ENCODE data around the gene UBFD1.
A peak's percentile ranks its signal among the peaks of the same experiment; 100 is the strongest.
"Not testable (repeated sequence)": the region's sequence is repeated elsewhere in the genome, so short reads cannot be mapped to it uniquely, and the experiment has no call there.

UBFD1 gene

DNA sequence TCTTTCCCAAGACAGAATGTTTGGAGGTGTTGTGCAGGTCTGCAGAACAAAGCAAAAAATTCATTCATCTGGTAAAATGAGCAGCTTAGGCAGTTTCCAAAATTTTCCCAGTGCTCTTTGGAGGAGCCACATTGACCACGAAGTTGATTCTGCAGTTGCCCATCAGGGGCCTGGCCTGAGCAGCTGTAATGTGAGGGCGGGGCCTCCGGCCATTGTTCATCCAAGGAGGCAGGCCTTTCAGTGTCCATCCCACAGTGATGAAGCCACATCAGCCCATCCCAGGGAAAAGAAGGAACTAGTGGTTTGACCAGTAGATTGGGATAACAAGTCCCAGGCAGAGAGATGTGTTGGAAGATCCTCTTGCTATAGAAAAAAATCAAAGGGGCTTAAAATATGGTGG, 10.1 kb downstream of the UBFD1 start:
- DNase-seq (ENCODE audit: low read depth), result no peak

DNA sequence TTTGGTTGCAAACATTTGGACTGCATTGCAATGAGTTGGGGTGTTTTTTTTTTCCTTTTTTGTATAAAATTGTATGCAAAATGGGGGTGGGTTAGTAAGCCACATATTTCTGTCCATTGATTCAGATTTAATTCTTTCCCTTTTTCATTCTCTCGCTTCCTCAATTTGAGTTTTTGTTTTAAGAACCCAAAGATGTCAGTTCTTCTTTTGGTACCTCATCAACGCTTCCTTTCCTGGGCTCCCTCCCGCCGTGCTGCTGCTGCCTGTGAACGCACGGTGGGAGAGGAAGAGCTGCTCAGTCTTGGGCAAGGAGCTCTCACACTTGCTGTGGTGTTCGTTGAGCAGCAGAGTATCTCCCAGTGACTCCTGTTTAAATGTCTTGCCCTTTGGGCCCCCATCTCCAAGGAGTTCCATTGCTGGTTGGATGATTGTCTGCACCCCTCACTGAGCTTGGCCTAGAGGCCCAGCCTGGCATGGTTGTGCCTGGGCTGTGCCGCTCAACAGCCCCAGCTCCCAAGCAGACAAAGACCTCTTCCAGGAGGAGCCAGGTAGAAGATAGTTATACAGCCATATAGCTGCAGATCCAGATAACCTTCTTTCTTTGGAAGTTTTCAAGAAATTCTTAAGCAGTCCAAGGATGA, 13.6 kb downstream of the UBFD1 start:
- no peak for DNase-seq (ENCODE audit: low read depth)

DNA sequence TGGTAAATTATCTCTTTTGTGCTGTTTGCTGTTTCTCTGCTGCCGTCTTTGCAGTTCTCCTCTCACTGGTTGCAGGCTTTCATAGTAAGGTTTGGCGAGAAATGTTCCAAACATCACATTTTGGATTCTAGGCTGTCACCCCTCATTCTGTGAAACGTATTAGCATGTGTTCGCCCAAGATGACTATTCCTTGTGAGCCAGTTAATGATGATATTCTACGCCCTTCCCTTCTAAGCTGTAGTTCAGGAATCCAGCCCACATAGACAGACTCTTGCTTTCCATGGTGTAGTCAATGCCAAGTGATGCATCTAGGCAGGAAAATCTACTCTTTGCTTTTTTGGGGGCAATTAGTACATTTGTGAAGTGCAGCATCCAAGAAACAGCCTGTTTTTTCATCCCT, 14.4 kb downstream of the UBFD1 start:
- no peak for DNase-seq (ENCODE audit: low read depth)

DNA sequence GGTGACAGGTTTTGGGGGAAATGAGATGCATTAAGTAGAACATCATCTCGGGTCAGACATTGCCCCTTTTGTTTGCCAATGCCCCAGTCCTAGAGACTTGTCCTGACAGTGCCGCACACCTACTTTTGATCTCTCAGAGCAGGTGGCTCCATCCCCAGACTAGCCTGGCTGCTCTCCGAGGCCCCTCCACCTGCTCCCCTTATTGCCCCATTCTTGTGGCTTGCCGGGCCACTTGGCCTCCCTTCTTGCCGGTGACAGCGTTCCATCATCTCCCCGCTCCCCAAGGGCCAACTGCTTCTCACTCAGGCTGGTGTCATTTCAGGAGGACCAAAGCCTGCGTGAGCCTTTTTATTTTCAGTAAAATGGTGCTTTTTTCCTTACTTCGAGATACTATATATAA, 14.9 kb downstream of the UBFD1 start:
- no peak for DNase-seq (ENCODE audit: low read depth)

DNA sequence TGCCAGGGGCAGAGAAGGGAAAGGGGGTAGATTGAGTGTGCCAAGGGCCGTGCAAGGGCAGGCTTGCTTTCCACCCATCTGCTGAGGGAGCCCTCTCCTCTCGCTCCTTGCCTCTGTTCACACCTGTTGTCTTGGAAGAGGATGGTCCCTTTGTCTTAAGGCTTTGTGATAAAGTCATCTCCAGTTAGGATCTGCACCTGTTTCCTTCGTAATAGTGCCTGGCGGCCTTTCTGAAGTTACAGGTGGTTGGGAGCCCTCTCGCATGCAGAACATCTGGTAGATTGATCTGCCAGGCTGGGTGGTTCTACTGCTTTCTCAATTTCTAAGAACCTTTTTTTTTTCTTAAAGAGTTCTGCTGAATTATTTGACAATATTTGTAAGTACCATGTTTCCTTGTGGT, 16.3 kb downstream of the UBFD1 start:
- no peak for DNase-seq (ENCODE audit: low read depth)

DNA sequence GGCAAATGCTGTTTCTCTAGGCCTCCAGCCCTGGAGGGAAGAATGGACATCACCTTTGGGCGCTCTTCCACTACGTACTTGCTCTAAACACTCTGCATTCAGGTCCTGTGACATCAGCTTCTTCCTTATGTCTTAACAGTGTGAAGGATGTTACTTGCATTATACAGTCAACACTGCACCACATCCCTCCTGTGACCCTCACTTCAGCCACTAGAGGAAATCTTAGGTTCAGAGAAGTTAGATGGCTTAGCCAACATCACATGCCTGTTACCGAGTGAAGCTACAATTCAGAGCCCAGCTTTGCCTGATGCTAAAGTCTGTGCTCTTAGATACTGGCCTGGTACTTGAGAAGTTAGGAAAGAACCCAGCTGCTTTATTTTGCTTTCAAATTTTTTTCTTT, 18.3 kb downstream of the UBFD1 start:
- DNase-seq (ENCODE audit: low read depth), result no peak

DNA sequence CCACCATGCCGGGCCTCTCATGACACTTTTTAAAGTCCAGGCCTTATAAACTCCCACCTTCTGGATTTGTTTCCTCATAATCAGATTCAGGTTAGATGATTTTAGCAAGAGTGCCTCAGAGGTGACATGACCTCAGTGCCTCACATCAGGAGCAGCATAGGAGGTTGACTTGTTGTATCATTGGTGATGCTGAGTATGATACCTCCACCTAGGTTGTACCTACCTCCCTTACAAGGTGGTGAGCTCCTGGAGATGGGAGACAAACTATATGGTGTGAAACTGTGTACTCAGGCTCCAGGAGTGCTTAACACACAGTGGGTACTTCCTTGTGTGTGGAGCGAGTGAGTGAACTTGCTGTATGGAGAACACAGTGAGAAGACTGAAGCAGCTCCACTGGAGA, 20.0 kb downstream of the UBFD1 start:
- DNase-seq (ENCODE audit: low read depth), result no peak

DNA sequence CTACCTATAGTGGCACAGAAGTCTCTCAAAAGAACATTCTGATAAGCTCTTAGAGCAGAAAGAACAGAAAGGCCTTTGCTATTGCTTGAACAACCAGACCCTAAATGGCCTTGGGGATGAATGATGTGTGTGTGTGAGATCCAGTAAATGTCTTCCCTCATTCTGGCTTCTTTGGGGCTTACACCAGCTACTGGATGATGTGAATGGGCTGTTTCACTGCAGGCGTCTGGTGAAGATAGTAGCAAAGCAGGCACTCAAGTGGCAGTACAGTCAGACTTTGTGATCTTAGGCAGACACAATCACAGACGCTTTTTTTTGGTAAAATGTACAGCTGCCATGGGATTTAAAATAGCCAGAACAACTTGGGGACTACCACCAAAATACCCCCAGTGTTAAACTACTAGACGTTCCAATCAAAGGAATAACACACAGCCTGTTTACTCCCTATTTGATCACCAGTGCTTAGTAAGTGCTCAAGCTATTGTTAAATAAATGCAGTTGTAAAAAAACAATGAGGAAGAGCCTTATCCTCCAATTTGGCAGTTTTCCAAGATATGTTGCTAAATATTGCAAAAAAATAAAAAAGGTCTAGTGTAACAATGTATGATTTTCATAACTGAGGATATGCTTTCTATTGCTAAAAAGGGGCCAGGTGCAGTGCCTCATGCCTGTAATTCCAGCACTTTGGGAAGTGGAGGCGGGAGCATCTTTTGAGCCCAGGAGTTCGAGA, 20.7 kb downstream of the UBFD1 start:
- no peak for DNase-seq (ENCODE audit: low read depth)

DNA sequence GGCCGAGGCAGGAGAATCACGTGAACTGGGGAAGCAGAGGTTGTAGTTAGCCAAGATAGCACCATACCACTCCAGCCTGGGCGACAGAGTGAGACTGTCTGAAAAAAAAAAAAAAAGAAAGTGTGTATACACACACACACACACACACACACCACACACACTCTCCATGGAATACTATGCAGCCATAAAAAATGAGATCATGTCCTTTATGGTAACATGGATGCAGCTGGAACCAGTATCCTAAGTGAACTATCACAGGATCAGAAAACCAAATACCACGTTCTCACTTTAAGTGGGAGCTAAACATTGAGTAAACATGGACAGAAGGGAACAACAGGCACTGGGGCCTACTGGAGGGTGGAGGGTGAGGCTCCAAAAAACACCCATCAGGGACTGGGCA, 21.8 kb downstream of the UBFD1 start:
- no peak for DNase-seq (ENCODE audit: low read depth)

DNA sequence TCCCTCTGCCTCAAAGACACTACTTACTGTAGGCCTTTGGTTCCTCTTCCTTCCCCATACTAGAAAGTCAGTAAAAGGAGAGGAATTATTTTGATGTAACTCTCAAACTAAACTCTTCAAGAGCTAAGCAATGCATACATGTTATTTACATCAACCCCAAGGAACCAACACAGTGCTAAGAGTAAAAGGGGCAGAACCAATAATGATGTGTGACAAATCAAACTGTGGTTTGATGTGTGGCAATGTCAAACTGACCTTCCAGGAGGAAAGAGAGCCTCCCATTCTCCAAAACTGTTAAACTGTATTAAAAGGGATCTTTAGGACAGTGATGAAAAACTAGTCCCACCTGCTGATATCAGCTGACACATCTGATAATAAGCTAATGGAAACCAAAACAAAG, 22.9 kb downstream of the UBFD1 start:
- DNase-seq (ENCODE audit: low read depth), result no peak

DNA sequence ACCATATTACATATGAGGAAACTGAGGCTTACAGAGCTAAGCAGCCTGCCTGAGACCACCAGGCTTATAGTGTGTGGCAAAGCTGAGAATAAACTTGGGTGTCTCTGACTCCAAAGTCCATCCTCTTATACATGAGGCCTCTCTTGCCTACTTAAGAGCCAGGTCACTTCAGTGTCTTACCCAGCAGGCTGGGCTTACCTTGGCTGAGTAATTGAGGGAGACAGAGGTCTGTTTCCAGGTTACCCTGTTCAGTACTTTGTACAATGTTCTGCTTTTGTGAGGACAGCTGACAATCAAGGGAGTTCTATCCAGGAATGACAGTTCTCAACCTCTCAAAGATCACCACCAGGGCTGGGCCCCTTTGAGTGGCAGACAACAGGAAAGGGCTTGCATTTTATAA, 24.2 kb downstream of the UBFD1 start:
- no peak for DNase-seq (ENCODE audit: low read depth)

DNA sequence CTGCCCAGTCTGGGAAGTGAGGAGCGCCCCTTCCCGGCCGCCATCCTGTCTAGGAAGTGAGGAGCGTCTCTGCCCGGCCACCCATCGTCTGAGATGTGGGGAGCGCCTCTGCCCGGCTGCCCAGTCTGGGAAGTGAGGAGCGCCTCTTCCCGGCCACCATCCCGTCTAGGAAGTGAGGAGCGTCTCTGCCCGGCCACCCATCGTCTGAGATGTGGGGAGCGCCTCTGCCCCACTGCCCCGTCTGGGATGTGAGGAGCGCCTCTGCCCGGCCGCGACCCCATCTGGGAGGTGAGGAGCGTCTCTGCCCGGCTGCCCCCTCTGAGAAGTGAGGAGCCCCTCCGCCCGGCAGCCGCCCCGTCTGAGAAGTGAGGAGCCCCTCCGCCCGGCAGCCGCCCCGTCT, 25.7 kb downstream of the UBFD1 start:
- not testable (repeated sequence) for DNase-seq (ENCODE audit: low read depth)

DNA sequence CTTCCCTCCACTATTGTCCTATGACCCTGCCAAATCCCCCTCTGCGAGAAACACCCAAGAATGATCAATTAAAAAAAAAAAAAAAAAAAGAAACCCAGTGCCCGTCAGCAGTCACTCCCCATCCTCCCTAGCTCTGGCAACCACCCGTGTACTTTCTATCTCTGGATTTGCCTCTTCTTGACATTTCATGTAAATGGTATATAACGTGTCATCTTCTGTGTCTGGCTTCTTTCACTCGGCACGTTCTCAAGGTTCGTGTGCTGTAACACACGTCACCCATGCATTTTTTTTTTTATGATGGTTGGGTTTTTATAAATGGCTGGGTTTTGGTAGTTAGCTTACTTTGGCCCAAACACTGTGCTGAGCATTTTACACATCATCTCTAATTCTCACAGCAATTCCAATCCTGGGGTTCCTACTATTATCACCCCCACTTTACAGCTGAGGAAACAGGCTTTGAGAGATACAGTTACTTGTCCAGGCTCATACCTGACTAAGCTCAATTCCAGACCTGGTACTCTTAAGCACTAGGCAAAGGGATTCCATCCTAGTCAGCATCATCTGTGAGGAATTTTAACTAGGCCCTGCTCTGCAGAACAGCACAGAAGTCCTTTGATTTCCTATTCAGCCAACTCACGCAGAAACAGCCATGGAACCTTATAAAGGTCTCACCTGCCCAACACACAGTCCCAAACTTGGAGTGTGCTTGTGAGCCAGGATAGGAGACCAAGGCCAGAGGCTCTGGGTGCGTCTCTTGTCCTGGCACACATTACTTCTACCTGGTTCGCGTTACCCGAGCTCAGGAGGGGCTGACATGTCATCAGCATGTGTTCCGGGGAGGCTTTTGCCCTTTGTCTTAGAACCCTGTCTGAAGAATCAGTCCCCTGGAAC, 26.9 kb downstream of the UBFD1 start:
- DNase-seq (ENCODE audit: low read depth), result no peak

DNA sequence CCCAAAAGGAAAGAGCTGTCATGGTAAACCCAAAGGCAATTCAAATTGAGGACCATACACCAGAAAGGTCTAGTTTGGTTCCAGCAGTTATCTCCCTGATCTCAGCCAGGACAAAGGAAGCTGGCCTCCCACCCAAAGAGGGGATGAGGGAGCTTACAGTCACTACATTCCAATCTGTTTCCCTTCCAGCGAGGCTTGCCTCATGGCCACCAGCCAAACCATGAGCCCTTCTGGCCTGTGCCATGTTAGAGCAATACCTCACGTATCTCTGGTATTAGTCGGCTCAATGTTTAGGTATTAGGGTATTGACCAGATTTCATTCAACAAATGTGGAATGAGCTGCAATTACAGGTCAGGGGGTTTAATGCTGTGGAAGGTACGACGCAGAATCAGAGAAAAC, 30.2 kb downstream of the UBFD1 start:
- DNase-seq (ENCODE audit: low read depth), result no peak

DNA sequence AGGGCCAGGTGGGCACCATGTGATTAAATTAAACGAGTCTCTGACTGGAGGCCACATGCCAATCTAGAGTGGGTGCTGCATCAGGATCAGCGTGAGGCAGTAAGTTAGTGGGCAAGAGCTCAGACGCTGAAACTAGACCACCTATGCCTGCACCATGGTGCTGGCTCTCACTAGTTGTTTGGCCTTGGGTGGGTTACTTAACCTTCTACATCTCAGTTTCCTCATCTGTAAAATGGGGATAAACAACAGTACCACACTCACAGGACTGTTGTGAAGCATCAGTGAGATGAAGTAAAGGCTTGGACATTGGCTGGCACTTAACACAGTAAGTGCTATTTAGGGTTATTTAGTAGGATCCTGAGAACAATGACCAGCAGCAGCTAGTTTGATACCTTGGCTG, 32.7 kb downstream of the UBFD1 start:
- DNase-seq (ENCODE audit: low read depth), result no peak

DNA sequence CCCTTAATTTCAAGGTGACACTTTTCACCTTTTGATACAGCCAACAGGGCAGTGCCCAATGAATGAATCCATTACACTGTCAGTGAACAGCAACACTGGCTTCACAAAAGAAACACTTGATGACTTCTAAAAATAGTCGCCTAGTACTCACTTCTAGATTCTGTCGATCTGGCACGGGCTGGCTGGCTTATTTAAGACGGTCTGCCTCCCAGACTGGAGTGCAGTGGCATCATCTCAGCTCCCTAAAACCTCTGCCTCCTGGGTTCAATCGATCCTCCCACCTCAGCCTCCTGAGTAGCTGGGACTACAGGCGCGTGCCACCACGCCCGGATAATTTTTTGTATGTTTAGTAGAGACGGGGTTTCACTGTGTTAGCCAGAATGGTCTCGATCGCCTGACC, 36.7 kb downstream of the UBFD1 start:
- DNase-seq (ENCODE audit: low read depth), result no peak

DNA sequence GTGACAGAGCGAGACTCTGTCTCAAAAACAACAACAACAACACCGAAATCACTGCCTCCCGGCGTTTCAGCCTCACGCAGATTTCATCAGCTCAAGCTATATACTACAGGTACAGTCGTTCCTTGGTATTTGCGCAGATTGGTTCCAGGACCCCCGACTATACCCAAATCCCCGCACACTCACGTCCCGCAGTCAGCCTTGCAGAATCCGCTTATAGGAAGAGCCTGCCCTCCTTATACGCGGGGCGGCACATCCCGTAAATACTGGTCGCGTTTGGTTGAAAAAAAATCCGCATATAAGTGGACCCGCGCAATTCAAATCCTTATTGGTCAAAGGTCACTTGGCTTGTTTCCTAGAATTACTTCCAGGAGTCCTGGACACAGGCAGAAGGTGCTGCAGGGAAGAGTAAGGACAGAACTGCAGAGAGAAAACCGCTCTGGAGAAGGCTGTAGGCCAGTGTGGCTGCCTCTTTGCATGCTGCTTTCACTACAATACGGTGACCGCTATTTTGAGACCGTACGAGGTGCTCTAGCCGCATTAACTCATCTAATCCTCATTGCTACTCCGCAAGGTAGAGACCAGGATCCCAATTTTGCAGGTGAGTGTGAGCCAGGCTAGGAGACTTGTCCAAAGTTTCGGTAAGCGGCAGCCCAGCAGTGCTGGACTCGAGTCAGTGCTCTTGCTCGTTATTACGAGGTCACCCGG, 37.9 kb downstream of the UBFD1 start:
- no peak for DNase-seq (ENCODE audit: low read depth)

DNA sequence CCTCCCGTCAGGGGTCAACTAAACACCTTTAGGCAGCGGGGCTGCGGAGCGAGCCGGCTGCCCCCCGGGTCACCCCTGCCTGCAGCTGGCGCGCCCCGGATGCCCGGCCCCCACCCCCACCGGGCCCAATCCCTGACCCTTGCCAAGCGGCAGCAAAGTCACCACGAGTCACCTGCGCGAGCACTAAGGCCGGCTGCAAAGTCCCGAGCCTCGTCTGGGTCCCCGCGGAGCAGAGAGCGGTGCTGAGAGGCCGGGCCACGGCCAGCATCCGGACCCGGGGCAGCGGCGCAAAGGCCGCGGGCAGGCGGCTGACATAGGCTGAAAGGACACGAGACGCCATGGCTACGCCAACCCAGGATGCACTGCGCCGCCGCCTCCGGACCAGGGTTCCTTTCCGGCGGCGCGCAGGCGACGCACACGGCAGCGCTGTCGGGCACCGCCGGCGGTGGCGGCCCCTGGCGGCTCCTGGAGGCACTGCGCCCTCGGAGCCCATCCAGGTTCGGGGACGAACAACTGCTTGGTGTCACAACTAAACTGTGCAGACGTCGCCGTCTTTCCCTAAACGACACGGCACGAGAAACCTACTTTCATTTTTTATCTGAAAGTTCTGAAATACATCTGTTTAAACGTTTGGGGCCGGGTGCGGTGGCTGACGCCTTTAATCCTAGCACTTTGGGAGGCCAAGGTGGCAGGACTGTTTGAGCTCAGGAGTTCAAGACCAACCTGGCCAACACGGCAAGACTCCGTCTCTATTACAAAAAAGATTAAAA, 38.6 kb downstream of the UBFD1 start, which contains the start of gene NDUFAB1:
Gene NDUFAB1 (minus strand): TSS at position 366 of the 770 bp plus-strand sequence. CDS start 26 bp downstream, at position 340.
- peak; percentile 87 for DNase-seq (ENCODE audit: low read depth)

DNA sequence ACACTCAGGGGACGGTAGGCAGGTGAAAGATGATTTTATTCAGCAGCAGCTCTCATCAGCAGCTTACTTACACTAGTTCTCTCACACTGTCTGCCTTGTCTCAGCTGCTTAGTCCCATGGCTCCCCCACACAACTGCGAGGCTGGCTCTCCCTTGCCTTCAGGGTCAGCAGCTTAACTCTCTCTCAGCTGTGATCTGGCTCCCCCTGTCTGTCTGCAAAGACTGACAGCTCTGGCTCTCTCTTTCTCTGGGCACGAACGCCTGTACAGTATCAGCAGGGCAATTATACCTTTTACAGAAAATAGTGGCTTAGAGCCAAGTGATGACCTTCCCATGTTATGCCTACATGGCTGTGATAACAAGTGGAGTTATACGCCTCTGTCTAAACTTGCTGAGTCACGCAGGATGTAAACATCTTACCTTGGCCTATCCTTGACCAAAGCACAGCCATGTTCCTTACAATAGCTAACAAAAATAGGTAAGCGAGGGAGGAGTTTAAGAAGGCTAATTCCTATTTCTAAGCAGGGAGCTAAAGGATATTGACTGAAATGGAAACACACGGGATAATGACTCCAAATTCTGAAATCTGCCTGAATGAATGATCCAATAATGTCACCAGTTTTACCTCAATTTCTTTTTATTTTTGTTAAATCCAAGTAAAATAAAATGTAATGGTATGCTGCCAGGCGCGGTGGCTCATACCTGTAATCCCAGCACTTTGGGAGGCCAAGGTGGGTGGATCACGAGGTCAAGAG, 39.7 kb downstream of the UBFD1 start:
- no peak for DNase-seq (ENCODE audit: low read depth)

DNA sequence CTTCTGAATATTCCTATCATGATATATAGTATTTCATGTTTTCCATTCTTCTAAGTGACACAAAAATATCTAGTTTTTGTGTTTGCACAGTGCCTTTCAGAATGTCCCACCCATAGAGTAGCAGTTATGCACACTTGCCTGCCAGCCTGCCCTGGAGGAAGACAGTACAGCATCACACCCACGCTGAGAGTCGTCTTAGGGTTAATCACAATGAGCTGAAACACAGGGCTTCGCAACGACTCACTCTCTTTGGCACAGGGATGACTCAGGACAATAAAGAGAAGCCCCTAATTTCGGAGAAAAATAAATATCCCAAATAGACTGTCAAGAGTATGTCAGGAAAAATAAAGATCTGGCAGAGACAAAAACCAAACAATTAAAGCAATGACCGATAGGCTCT, 50.2 kb downstream of the UBFD1 start:
- no peak for DNase-seq (ENCODE audit: low read depth)

DNA sequence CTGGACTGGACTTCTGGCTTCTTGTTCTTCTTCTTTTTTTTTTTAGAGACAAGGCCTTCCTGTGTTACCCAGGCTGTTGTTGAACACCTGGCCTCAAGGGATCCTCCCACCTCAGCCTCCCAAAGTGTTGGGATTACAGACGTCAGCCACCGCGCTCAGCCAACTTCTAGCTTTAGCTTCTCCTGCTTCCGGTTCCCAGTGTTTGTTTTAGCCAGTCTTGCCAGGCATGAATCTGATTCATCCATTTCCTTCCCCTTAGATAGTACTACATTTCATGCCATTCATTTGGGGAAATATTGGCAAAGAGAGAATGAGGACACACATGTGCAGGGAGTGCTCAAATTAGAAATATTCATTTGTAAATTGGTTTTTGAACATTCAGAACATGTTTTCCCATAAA, 50.7 kb downstream of the UBFD1 start:
- DNase-seq (ENCODE audit: low read depth), result no peak

Measured in activated T-cell treated with anti-CD3 and anti-CD28 coated beads for 1 hour (primary cell).